CD8-positive, alpha-beta memory T cell (primary cell): ENCODE results near the gene SPATA20. TPM values are rescaled to one million over a fixed set of nuclear protein-coding genes. Genes with fewer than 3 reads are reported as not detected.
A peak's percentile ranks its signal among the peaks of the same experiment; 100 is the strongest.

Experiments
- CTCF ChIA-PET: fragments of 350-600 bp; sonication (Branson Sonifier 250); formaldehyde crosslinking; loops from one replicate; lab custom pipeline; 2021; ENCODE audit warnings: antibody characterized with exemption; lab: Charles Lee
- POLR2A ChIA-PET: fragments of 350-600 bp; sonication (Branson Sonifier 250); formaldehyde crosslinking; loops from one replicate; lab custom pipeline; 2021; ENCODE audit warnings: antibody characterized with exemption; lab: Charles Lee
- DNase-seq, 5 donors: peaks; one replicate each; pipeline versions ENCODE4 v3.0.0 to v3.0.0-alpha.2; 2020 to 2022; ENCODE audit warnings: mixed read lengths in 1 of 5
- H3K27ac ChIP-seq: one replicate; pipeline ENCODE4 v1.7.0; 2013; ENCODE audit warnings: low read depth, mild to moderate bottlenecking, low read length, moderate library complexity
- H3K27me3 ChIP-seq: 2 replicates; pipeline ENCODE4 v1.7.0; 2013; ENCODE audit warnings: low read length, mild to moderate bottlenecking; ENCODE audit not compliant: insufficient read depth, poor library complexity, severe bottlenecking
- H3K36me3 ChIP-seq: 2 replicates; pipeline ENCODE4 v1.7.0; 2013; ENCODE audit warnings: mild to moderate bottlenecking, low read length, moderate library complexity; ENCODE audit not compliant: insufficient read depth
- H3K4me1 ChIP-seq: 2 replicates; pipeline ENCODE4 v1.7.0; 2013; ENCODE audit warnings: mild to moderate bottlenecking, low read length, moderate library complexity; ENCODE audit not compliant: insufficient read depth
- H3K4me3 ChIP-seq: 2 replicates; pipeline ENCODE4 v1.7.0; 2013; ENCODE audit warnings: mild to moderate bottlenecking, low read length
- H3K9me3 ChIP-seq: 2 replicates; pipeline ENCODE4 v1.7.0; 2013; ENCODE audit warnings: mild to moderate bottlenecking, low read length
- H3K27ac Mint-ChIP-seq, 8 donors: one replicate each; pipeline ENCODE4 v1.8.0; 2020 to 2021; ENCODE audit warnings: mixed read lengths in 8 of 8, mild to moderate bottlenecking in 6 of 8, inconsistent platforms in 3 of 8, moderate library complexity in 3 of 8
- H3K27me3 Mint-ChIP-seq, 2 donors: one replicate each; pipeline ENCODE4 v1.8.0; 2020 to 2021; ENCODE audit warnings: mixed read lengths in 2 of 2, mild to moderate bottlenecking in 1 of 2, moderate library complexity in 1 of 2
- H3K36me3 Mint-ChIP-seq, 3 donors: one replicate each; pipeline ENCODE4 v1.8.0; 2020 to 2021; ENCODE audit warnings: mixed read lengths in 3 of 3, inconsistent platforms in 1 of 3, mild to moderate bottlenecking in 1 of 3
- H3K4me1 Mint-ChIP-seq, 3 donors: one replicate each; pipeline ENCODE4 v1.8.0; 2020 to 2021; ENCODE audit warnings: mixed read lengths in 3 of 3, inconsistent platforms in 1 of 3, mild to moderate bottlenecking in 1 of 3
- H3K4me3 Mint-ChIP-seq, 7 donors: one replicate each; pipeline ENCODE4 v1.8.0; 2020 to 2021; ENCODE audit warnings: mixed read lengths in 7 of 7, mild to moderate bottlenecking in 6 of 7, moderate library complexity in 4 of 7, inconsistent platforms in 2 of 7
- H3K9me3 Mint-ChIP-seq, 5 donors: one replicate each; pipeline ENCODE4 v1.8.0; 2020 to 2022; ENCODE audit warnings: mixed read lengths in 5 of 5, mild to moderate bottlenecking in 3 of 5, moderate library complexity in 2 of 5, inconsistent platforms in 1 of 5
- polyA plus RNA-seq: library from polyadenylated mRNA; unstranded; fragments of 300-500 nt; fragmentation: Illumina TruSeq; gene quantifications from one replicate; pipeline ENCODE4 v1.2.3, GENCODE V29; 2021
- total RNA-seq, 2 experiments: library from RNA; stranded (reverse); gene quantifications; one replicate each; pipeline ENCODE4 v1.2.3, GENCODE V29; 2021

The SPATA20 gene
- total and polyA plus RNA-seq, 3 experiments from 2014 or later: 11.0 to 42.9 (median 34.7) TPM

- Histone ChIP-seq H3K27me3 (no peaks in the 10 kb centered on the region), H3K36me3 (no peaks in the 10 kb centered on the region), H3K27ac (no peak overlapping the region), H3K4me3 (no peak overlapping the region), H3K9me3 (no peaks in the 10 kb centered on the region), H3K4me1 (no peaks in the 10 kb centered on the region)
- no peak for DNase-seq
- POLR2A ChIA-PET: no interaction called here
- Mint-ChIP-seq H3K9me3 (no peaks in the 10 kb centered on the region), H3K4me3 (no peak overlapping the region), H3K36me3 (no peaks in the 10 kb centered on the region), H3K27me3 (peaks cover 17 to 32% of the 10 kb centered on the region in 2 donors), H3K27ac (peak overlapping the region in 1 of 8 donors; percentile 61), H3K4me1 (no peaks in the 10 kb centered on the region)
- CTCF ChIA-PET: no interaction called here
These were observed 34.3 kb downstream of the SPATA20 start for GRCh38 chr17:50581316-50581715.

GRCh38 chr17:50582741-50583140 lies 35.8 kb downstream of the SPATA20 start:
- Mint-ChIP-seq H3K36me3 (no peaks in the 10 kb centered on the region), H3K4me1 (no peaks in the 10 kb centered on the region), H3K27ac (peak overlapping the region in 1 of 8 donors; percentile 84), H3K4me3 (no peak overlapping the region), H3K27me3 (peaks cover 14 to 25% of the 10 kb centered on the region in 2 donors), H3K9me3 (no peaks in the 10 kb centered on the region)
- H3K36me3 ChIP-seq: no peaks in the 10 kb centered on the region
- no peak overlapping the region for H3K27ac ChIP-seq
- CTCF ChIA-PET: no interaction called here
- POLR2A ChIA-PET: no interaction called here
- no peaks in the 10 kb centered on the region for H3K9me3 ChIP-seq
- no peaks in the 10 kb centered on the region for H3K4me1 ChIP-seq
- H3K27me3 ChIP-seq: no peaks in the 10 kb centered on the region
- DNase-seq: no peak
- H3K4me3 ChIP-seq: no peak overlapping the region

GRCh38 chr17:50583641-50584040 lies 36.7 kb downstream of the SPATA20 start:
- Mint-ChIP-seq H3K4me3 (no peak overlapping the region), H3K4me1 (no peaks in the 10 kb centered on the region), H3K27ac (peak overlapping the region in 1 of 8 donors; percentile 61), H3K36me3 (no peaks in the 10 kb centered on the region), H3K9me3 (no peaks in the 10 kb centered on the region), H3K27me3 (peaks cover 11 to 17% of the 10 kb centered on the region in 2 donors)
- no peaks in the 10 kb centered on the region for H3K9me3 ChIP-seq
- H3K4me3 ChIP-seq: no peak overlapping the region
- H3K4me1 ChIP-seq: no peaks in the 10 kb centered on the region
- CTCF ChIA-PET: no interaction called here
- H3K27ac ChIP-seq: no peak overlapping the region
- no peak for DNase-seq
- H3K27me3 ChIP-seq: no peaks in the 10 kb centered on the region
- POLR2A ChIA-PET: no interaction called here
- no peaks in the 10 kb centered on the region for H3K36me3 ChIP-seq

GRCh38 chr17:50584116-50584515 lies 37.1 kb downstream of the SPATA20 start:
- H3K4me3 ChIP-seq: no peak overlapping the region
- no peak overlapping the region for H3K27ac ChIP-seq
- Mint-ChIP-seq H3K36me3 (no peaks in the 10 kb centered on the region), H3K27ac (peak overlapping the region in 1 of 8 donors; percentile 61), H3K4me1 (no peaks in the 10 kb centered on the region), H3K4me3 (no peak overlapping the region), H3K9me3 (no peaks in the 10 kb centered on the region), H3K27me3 (peaks cover 6 to 13% of the 10 kb centered on the region in 2 donors)
- no peak for DNase-seq
- H3K9me3 ChIP-seq: no peaks in the 10 kb centered on the region
- no peaks in the 10 kb centered on the region for H3K36me3 ChIP-seq
- H3K27me3 ChIP-seq: no peaks in the 10 kb centered on the region
- ChIA-PET CTCF (no interaction called here), POLR2A (no interaction called here)
- H3K4me1 ChIP-seq: no peaks in the 10 kb centered on the region

GRCh38 chr17:50584749-50585148 lies 37.8 kb downstream of the SPATA20 start:
- no peaks in the 10 kb centered on the region for H3K9me3 ChIP-seq
- H3K27ac ChIP-seq: no peak overlapping the region
- ChIA-PET CTCF (no interaction called here), POLR2A (no interaction called here)
- no peaks in the 10 kb centered on the region for H3K36me3 Mint-ChIP-seq
- H3K4me1 Mint-ChIP-seq: no peaks in the 10 kb centered on the region
- no peaks in the 10 kb centered on the region for H3K27me3 ChIP-seq
- no peak overlapping the region for H3K27ac Mint-ChIP-seq
- H3K9me3 Mint-ChIP-seq: no peaks in the 10 kb centered on the region
- peak overlapping the region in 1 of 7 donors; percentile 56 for H3K4me3 Mint-ChIP-seq
- H3K36me3 ChIP-seq: no peaks in the 10 kb centered on the region
- H3K4me3 ChIP-seq: no peak overlapping the region
- no peaks in the 10 kb centered on the region for H3K4me1 ChIP-seq
- DNase-seq: no peak
- H3K27me3 Mint-ChIP-seq: peaks cover 8 to 13% of the 10 kb centered on the region in 2 donors

- Mint-ChIP-seq H3K36me3 (no peaks in the 10 kb centered on the region), H3K9me3 (no peaks in the 10 kb centered on the region), H3K27me3 (peaks cover 9 to 13% of the 10 kb centered on the region in 2 donors), H3K27ac (no peak overlapping the region), H3K4me3 (no peak overlapping the region), H3K4me1 (no peaks in the 10 kb centered on the region)
- H3K4me3 ChIP-seq: no peak overlapping the region
- DNase-seq: no peak
- ChIA-PET CTCF (no interaction called here), POLR2A (no interaction called here)
- H3K36me3 ChIP-seq: no peaks in the 10 kb centered on the region
- no peak overlapping the region for H3K27ac ChIP-seq
- no peaks in the 10 kb centered on the region for H3K27me3 ChIP-seq
- H3K4me1 ChIP-seq: no peaks in the 10 kb centered on the region
- no peaks in the 10 kb centered on the region for H3K9me3 ChIP-seq
These were observed 38.4 kb downstream of the SPATA20 start for GRCh38 chr17:50585346-50585745.

GRCh38 chr17:50585891-50586290 lies 38.9 kb downstream of the SPATA20 start:
- no peaks in the 10 kb centered on the region for H3K4me1 ChIP-seq
- no peaks in the 10 kb centered on the region for H3K9me3 ChIP-seq
- Mint-ChIP-seq H3K27ac (no peak overlapping the region), H3K4me3 (no peak overlapping the region), H3K36me3 (no peaks in the 10 kb centered on the region), H3K4me1 (no peaks in the 10 kb centered on the region), H3K27me3 (peaks cover 9 to 13% of the 10 kb centered on the region in 2 donors), H3K9me3 (no peaks in the 10 kb centered on the region)
- H3K27ac ChIP-seq: no peak overlapping the region
- CTCF ChIA-PET: no interaction called here
- POLR2A ChIA-PET: no interaction called here
- no peaks in the 10 kb centered on the region for H3K36me3 ChIP-seq
- no peaks in the 10 kb centered on the region for H3K27me3 ChIP-seq
- no peak for DNase-seq
- H3K4me3 ChIP-seq: no peak overlapping the region

- no peak overlapping the region for H3K27ac Mint-ChIP-seq
- no peak overlapping the region for H3K4me3 Mint-ChIP-seq
- H3K36me3 Mint-ChIP-seq: no peaks in the 10 kb centered on the region
- no peak overlapping the region for H3K4me3 ChIP-seq
- no peak overlapping the region for H3K27ac ChIP-seq
- no peaks in the 10 kb centered on the region for H3K9me3 ChIP-seq
- peaks cover 9 to 10% of the 10 kb centered on the region in 2 donors for H3K27me3 Mint-ChIP-seq
- no peaks in the 10 kb centered on the region for H3K27me3 ChIP-seq
- CTCF ChIA-PET: no interaction called here
- no peak for DNase-seq
- no peaks in the 10 kb centered on the region for H3K4me1 ChIP-seq
- H3K36me3 ChIP-seq: no peaks in the 10 kb centered on the region
- POLR2A ChIA-PET: no interaction called here
- no peaks in the 10 kb centered on the region for H3K9me3 Mint-ChIP-seq
- no peaks in the 10 kb centered on the region for H3K4me1 Mint-ChIP-seq
These were observed 39.7 kb downstream of the SPATA20 start for GRCh38 chr17:50586421-50587247.
